GM21723 (cell line): ENCODE results near the gene APOA4.
"Not testable (repeated sequence)": the region's sequence is repeated elsewhere in the genome, so short reads cannot be mapped to it uniquely, and the experiment has no call there.

ENCODE experiments used
- ATAC-seq: cut with Tn5 transposase; IDR thresholded peaks from one replicate; pipeline ENCODE4 v1.9.1; 2021; ENCODE audit warnings: mild to moderate bottlenecking, moderate library complexity; ENCODE audit not compliant: unreplicated experiment

The APOA4 gene

DNA sequence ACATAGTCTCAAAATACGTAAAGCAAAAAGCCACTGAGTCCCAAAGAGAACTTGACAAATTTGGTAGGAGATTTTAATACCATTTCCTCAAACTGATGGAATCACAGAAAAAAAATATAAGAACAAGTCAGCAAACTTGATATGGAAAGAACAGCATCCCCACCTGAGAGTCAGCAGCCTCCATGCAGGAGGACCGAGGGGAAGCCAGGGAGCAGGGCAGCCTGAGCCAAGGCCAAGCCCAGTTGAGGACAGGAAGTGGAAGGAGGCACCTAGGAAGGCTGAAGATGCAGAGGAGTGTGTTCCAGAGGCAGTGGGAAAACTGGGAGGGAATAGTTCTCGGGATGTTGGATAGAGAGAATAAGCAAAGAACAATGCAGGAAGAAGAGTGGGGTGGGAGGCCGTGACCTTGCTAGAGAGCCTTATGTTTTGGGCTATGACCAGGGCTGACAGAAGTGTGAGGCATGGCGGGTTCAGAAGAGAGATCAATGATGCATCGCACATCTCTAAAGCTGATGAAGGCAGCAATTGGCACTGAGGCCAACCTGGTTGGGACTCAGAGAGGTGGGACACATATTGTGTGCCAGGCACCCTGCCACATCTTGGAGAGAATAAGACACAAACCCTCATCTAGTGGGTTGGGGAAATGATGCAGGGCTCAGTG lies 15.4 kb downstream of the APOA4 start:
- no peak for ATAC-seq

DNA sequence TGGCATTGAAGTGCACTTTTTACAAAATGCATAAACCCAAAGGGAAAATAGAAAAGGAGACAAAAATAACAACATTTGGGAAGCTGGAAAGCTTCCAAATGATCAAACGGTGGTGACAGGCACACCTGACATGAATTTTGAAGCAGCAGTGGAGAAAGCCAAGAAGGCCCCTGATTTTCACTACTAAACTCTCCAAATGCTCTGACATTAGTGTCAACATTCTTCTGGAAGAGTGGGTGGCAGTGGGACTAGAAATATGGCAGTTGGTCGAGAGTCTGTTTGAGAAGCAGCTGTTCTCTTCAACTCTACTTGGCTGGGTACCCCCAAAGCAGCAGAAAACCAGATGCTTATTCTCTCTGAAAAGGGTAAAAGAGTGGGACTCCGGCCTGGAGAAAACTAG lies 19.1 kb downstream of the APOA4 start:
- no peak for ATAC-seq

DNA sequence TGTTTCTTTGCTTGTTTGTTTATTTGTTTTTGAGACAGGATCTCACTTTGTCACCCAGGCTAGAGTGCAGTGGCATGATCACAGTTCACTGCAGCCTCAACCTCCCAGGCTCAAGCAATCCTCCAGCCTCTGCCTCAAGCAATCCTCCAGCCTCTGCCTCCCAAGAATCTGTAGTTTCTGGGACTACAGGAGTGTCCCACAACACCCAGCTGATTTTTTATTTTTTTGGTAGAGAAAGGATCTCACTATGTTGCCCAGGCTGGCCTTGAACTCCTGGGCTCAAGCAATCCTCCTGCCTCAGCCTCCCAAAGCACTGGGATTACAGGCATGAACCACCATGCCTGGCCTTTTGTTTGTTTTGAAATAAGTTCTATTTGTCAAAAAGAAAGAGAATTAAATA lies 21.4 kb downstream of the APOA4 start:
- ATAC-seq = not testable (repeated sequence)

DNA sequence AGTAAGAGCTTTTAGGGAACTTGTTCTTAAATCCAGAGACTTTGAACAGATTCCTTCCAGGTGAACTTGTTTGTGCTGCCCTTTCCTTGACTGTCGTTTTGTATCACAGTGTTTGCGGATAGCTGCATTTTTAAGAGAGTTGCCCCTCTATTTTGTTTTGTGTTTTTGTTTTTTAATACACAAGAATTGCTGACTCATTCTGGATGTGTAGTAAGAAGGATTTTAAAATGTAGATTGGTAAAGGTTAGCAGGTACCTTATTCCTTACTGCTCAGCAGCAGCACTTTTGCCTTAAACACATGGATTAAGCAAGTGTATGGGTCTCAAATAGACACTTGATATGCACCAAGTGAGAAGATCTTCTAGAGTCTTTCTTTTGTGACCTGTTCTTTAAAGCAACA lies 22.5 kb downstream of the APOA4 start:
- ATAC-seq = no peak

DNA sequence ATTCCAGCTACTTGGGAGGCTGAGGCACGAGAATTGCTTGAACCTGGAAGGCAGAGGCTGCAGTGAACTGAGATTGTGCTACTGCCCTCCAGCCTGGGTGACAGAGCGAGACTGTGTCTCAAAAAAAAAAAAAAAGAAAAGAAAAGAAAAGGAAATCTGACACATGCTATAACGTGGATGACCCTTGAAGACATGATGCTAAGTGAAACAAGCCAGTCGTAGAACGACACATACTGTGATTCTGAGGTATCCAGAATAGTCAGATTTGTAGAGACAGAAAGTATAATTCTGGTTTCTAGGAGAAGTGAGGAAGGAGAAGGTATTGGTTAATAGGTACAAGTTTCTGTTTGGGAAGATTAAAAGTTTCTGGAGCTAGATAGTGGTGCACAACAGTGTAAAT lies 24.7 kb downstream of the APOA4 start:
- no peak for ATAC-seq

DNA sequence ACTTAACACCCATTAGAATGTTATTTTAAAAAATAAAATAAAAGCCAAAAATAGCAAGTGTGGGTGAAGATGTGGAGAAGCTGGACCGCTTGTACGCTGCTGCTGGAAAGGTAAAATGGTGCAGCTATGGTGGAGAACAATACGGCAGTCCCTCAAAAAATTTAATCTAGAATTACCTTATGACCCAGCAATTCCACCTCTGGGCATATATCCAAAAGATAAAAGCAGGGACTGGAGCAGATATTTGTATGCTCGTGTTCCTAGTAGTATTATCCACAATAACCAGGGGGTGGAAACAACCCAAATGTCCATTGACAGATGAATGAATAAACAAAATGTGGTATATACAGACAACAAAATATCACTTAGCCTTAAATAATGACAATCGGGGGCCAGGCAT lies 25.3 kb downstream of the APOA4 start:
- ATAC-seq = no peak

DNA sequence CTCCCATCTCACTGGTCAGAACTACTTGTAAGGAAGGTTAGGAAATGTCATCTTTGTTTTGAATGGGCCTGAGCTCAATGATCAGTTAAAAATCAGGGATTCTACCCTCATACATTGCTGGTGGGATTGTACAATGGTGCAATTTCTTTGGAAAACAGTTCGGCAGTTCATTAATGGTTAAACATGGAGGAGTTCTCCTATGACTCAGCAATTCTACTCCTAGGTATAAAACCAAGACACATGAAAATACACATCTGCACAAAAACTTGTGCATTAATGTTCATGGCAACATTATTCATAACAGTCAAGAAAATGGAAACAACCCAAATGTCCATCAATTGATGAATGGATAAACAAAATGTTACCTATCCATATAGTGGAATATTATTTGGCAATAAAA lies 26.6 kb downstream of the APOA4 start:
- no peak for ATAC-seq

DNA sequence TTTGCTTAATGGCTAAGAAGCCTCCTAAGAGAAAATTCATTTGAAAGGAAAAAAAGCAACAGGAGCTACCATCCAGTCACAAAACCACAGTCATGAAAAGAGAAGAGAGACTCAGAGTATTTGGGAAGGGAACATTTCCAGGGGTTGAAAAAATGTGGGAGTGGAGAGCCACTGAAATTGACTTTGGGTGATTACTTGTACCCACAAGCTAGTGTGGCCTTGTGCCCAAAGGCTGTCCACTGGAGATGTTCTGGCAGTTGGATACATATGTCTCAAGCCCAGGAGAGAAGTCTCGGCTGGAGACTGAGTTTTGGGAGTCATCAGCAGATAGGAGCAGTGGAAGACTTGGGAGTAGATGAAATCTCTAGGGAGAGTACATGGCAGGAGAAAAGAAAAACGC lies 28.3 kb downstream of the APOA4 start:
- ATAC-seq = no peak

DNA sequence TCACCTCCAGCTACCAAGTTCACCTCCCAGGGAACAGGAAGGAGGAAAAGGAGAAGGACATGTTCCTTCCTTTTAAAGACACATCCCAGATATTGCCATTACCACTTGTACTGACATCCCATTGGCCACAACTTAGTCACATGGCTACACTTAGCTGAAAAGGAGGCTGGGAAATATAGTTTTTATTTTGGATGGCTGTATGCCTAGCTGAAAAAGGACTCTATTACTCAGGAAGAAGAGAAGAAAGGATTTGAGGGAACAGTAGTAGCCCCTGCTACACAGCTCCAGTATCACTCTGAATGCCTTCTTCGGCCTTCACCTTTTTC lies 29.4 kb downstream of the APOA4 start:
- no peak for ATAC-seq

DNA sequence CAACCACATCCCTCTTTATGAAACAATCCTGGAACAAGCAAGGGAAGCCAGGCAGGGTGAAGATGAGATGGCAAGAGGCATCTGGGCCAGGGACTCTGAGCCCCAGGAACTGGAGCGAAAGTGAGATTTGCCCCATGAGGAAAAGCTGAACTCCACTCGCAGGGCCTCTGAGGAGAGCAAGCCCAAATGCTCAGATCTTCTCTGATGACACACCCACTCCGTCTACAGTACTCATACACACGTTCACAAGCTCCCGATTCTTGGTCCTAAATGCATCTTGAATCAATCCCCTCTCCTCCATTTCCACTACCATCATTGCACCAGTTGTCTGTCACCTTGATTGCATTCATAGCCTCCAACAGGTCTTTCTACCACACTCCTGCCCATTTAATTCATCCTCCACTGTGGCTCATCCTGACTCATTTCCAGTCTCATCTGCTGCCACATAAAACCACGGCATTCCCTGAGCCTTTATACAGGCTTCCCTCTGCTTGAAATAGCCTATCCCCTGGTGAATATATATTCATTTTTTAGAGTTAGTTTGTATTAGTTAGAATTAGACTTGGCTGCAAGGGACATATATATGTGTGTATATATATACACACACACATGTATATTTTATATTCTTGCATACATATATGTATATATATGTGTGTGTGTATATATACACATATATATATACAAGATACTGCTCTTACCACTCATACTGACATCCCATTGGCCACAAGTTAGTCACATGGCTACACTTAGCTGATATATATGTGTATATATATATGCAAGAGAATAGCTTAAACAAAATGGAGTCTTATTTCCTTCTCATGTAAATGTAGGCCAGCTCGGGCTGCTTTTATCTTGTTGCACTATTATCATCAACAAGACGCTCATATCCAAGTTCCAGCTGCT lies 30.0 kb downstream of the APOA4 start:
- no peak for ATAC-seq

DNA sequence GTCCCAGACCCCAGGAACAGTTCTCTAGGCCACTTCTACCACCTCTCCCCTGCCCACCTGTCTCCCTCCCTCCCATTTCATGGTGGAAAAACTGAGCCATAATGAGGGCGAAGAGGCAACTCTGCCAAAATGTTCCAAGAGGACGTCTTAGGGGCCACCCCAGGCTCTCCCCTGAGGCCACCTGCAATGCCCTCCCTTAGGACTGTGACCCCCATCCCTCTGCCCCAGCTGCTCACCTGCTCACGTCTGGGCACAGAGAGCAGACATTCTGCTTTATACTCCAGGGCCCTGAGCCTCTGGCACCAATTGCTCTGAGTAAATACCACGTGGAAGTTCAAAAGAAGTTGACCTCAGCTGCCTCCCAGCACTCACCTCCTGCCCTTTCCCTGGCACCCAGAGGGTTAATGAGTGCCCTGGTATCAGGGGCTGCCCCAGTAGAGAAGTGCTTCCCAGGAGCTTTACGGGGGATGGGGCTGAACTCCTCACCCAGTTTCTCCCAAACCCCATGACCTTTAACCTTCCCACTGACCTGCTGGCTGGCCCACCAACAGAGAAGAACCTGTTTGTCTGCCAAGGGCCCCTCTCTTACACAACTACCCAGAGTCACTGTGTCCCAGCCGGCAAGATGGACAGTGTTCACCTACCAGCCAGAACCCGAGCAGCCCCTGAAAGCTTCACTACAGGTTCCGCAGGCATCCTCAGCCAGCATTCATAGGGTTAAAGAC lies 30.8 kb downstream of the APOA4 start:
- no peak for ATAC-seq

DNA sequence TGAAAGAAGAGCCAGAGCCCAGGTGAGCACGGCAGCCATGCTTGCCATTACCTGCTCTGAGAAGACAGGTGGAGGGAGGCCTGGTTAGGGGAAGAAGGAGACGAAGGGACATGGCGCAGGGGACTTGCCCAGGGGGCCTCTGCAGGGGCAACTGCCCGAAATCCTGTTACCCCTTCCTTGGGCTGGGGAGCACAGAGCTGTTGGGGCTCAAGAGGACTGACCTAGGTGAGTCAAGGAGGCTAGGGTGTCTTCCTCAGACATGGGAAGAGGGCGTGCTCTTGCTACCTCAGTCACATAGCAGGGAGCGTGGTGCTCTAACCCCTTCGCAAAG lies 31.3 kb downstream of the APOA4 start, which contains the start of gene APOA5:
TSS of gene APOA5 (minus strand) at position 67 of the 331 bp plus-strand sequence. CDS start at position 48, 19 bp downstream.
- no peak for ATAC-seq

DNA sequence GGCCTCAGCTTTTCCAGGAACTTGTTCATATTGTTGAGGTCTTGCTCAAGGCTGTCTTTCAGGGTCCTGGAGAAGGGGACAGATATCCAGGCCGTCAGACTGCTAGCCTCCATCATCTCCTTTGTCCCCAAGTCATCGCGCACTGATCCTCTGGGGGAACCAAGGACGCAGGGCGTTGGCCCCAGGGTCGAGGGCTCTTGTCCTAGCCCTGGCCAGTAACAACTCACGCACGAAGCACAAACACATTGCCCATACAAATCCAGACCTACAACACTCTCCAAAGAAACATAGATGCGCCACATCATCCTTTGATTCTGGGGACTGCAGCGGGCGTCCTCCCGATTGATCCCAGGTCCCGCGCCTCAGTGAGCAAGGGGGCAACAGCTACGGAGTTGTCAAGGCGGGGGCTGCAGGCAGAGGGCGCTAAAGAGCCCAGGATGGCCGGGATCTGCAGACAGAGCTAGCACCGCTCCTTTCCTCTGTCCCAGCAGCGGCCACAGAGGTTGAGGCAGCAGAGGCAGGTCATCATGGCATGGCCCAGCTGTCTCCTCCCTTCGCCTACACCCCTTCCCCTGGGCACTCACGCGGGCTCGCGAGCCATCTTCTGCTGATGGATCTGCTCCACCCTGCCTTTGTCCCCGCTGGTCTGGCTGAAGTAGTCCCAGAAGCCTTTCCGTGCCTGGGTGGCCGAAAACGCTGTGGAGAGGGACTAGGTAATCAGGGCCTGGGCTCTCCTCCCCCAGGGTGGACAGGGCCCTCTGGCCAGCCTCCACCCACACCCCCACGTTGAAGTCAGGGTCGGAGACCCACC lies 31.9 kb downstream of the APOA4 start:
- peak; percentile 37 for ATAC-seq

DNA sequence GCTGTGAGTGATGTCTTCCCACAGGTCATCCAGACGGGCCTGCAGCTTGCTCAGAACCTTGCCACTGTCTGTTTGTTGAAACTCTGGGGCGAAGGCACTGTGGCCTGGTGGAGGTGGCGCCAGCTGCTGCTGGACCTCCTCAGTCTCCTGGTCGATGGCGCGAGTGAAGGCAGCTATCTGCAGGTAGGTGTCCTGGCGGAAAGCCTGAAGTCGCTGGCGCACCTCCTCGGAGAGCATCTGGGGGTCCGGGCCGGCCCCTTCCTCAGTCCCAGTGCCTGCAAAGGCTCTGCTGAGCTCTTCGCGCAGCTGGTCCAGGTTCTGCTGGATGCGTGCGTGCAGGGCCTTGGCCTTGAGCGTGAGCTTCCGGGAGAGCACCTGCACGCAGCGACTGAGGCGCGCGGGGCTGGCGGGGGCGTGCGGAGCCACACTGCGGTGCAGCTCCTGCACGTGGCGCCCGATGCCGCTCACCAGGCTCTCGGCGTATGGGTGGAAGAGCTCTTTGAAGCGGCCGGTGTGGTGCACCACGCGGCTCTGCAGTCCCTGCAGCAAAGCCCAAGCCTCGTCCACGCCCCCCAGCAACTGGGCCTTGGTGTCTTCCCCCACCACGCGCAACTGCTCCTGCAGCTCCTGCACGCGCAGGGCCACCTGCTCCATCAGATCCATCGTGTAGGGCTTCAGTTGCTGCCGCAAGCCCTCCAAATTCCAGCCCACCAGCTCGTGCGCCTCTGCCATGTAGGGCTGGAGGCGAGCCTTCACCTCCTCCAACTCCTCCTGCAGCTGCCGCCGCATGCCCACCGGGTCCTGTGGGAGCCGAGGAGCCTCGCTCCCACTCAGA lies 32.7 kb downstream of the APOA4 start:
- no peak for ATAC-seq

DNA sequence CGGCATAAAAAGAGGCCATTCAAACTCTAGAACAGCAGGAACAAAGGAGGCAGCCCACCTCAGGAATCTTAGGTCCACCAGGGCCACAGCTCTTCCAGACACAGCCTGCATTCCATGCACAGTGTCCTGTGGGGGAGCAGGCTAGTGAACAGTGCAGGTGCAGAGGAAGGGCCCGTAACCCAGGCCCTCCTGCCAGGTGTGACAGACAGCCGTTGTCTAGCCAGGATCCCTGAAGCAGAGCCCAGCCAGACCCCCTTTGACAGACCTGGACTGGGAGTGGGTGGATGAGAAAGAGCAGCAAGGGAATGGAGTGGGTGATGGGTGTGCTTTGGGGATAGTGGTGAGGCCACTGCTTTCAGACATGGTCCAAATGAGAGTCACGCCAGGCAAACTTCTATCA lies 34.1 kb downstream of the APOA4 start:
- no peak for ATAC-seq

DNA sequence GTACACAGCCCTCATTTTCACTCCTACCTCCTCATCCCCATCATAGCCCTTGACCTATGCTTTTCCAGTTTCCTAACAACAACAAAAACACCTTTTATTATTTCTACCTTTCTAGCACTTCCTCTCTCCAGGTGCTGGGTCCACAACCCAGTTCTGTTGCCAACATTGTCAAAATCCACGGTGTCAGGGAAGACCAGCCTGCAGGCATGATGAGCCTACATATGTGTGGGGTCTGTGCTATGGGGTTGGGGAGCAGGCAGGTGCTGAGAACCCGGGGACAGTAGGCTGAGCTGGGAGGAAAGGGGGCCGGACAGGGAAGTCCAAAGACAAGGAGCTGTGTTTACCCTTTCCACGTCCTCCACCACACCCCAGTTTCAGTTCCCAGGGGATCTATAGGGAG lies 34.6 kb downstream of the APOA4 start:
- no peak for ATAC-seq

DNA sequence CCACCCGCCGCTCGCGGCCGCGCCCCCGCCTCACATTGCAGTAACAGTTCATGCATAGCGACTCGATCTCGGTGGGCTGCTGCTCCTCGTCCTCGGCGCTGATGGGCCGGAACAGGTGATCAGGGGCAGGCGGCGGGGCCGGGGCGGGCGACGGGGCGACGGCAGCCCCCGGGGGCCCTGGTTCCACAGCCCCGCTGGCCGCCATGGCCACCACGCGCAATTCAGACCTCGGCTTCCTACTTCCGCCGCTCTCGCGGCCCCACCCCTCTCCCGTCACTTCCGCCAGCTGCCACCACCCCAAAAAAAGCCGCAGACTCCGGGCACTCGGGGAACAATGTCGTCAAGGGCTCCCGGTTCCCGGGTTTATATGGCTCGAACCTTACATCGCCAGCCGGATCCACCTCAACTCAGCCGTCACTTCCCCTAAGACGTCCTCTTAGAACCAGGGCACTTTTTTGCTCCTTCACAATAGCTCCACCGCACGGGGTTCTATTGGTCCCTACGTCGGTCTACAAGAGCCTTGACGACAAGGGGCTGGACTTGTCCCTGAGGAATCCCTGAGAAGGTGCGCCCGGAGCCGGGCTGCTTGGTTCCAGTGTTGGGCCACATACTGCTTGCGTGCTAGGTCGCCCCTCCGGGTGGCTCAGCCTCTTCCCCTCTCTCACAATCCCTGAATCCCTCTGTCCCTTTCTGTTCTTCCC lies 35.2 kb downstream of the APOA4 start, which contains the start of gene ZPR1:
TSS of gene ZPR1 (minus strand) at position 238 of the 701 bp plus-strand sequence. CDS start at position 205, 33 bp downstream.
- peak; percentile 91 for ATAC-seq

DNA sequence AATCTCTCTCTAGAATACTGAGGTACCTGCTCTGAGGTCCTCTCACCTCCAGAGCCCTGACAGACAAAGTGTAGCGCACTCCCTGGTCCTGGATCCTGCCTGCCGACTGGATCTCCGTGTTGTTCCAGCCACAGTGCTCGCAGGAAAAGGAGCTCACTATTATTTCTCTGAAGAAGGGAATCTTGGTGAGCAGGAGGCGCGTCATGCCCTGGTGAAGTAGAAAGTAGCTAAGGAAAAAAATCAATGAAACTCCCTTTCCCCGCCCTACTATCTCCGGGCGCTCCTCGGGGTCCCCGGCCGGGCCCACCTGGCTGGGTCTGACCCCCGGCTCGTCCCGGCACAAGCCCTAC lies 35.7 kb downstream of the APOA4 start:
- no peak for ATAC-seq

DNA sequence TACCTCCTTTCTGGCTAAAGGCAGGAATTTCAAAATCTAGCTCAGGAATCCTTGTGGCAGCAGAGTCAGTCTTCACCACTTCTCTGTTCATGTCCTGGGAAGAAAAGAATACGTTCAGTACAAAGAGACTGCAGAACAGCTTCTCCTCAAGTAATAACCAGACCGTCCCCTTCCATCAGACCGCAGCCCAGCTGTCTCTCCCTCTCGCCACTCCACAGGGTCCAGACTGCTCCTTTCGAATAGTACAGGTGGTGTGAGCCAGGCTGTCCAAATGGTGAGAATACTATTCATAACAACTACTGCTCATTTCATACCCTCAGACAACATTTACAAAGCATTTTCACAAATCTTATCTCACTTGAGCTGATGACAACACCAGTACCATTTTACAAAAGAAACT lies 36.1 kb downstream of the APOA4 start:
- ATAC-seq = no peak

DNA sequence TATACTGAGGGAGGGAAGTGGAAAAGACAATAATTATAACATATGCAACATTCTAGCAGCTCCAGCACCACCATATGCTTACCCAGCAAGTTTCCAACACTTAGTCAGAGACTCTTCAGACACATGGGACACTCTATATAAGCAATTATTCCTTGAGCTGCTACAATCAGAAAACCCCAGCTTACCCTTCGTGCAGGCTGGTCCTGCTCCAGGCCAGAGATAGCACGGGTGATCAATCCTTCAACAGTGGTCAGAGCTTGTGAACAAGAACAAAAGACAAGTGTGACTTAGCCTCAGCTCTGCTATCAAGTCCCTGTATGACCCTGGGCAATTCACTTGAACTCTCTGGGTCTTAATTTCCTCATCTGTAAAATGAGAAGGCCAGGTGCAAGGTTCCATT lies 36.8 kb downstream of the APOA4 start:
- no peak for ATAC-seq
